GM12878 (cell line): Measurements from ENCODE around the gene TTC23L.

Source experiments
- ZNF274 ChIP-seq: IDR thresholded peaks from one replicate; pipeline ENCODE4 v1.8.0; 2011; ENCODE audit not compliant: insufficient read length, insufficient read depth
- ZNF592 ChIP-seq: fragments of 450-650 bp; IDR thresholded peaks from 2 replicates; pipeline ENCODE4 v1.6.1; 2017; ENCODE audit warnings: mild to moderate bottlenecking, moderate library complexity

DNA sequence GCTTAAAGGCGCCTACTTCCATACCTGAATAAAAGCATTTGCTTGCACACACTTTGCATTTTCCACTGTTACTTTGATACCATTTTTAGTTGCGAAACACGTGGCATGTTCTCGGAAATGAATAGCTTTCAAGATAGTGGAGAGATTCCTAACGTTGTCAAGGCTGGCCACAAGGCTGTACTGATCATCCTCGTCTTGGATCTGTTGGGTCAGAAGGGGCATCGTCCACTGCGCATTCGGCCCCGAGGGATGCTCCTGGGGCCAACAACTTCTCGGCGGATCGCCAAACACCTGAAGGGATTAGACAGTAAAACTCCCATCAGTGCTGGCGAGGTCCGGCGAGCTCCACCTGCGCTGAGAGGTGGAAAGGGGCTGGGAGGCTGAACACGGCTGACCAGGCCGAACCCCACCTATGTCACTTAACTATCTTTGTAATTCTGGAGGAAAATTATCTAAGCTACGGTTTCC, 75.7 kb downstream of the TTC23L start:
- TF ChIP-seq ZNF274 (no peak), ZNF592 (no peak)
